Testis (tissue), 2 donors: Measurements from ENCODE around the gene GUCY2D.

ENCODE experiments used
- POLR2A ChIP-seq: fragments of 450-650 bp; IDR thresholded peaks from one replicate; pipeline ENCODE4 v1.6.1; 2017; ENCODE audit warnings: antibody characterized with exemption, mild to moderate bottlenecking, moderate library complexity
- TF ChIP-seq, protein P1 (sequence below), 3 experiments: fragments of 450-650 bp in 2 of 3; fragments of 200-600 bp in 1 of 3; sonication (generic) in 1 of 3; IDR thresholded peaks; one replicate each; pipeline ENCODE4 v1.5.1; 2016 to 2019; ENCODE audit warnings: antibody characterized with exemption in 3 of 3, mild to moderate bottlenecking in 2 of 3, moderate library complexity in 1 of 3

DNA sequence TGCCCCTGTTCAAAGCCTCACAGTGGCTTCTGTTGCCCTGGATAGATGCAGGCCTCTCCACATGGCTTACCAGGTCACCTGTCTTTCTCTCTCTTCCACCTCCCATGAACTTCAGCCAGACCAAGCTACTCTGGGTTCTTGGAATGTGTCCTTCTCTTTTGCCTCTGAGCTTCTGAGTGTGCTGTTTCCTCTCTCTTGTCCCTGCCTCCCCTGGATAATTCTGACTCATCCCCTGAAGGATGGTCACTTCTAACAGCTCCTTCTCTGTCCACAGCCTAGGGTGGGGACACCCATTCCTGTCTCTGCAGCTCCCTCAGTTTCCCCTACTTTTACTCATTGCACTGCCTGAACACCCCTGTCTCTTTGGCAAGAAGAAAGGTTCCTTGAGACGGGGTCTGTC is 2.9 kb downstream of the GUCY2D start:
- TF ChIP-seq POLR2A: no peak
- TF ChIP-seq, protein P1, sequence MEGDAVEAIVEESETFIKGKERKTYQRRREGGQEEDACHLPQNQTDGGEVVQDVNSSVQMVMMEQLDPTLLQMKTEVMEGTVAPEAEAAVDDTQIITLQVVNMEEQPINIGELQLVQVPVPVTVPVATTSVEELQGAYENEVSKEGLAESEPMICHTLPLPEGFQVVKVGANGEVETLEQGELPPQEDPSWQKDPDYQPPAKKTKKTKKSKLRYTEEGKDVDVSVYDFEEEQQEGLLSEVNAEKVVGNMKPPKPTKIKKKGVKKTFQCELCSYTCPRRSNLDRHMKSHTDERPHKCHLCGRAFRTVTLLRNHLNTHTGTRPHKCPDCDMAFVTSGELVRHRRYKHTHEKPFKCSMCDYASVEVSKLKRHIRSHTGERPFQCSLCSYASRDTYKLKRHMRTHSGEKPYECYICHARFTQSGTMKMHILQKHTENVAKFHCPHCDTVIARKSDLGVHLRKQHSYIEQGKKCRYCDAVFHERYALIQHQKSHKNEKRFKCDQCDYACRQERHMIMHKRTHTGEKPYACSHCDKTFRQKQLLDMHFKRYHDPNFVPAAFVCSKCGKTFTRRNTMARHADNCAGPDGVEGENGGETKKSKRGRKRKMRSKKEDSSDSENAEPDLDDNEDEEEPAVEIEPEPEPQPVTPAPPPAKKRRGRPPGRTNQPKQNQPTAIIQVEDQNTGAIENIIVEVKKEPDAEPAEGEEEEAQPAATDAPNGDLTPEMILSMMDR (IDR thresholded peaks at IDR 0.05): no peak
